ENCODE results near the gene MFAP3. TPM values are rescaled to one million over a fixed set of nuclear protein-coding genes. Genes with fewer than 3 reads are reported as not detected.

MFAP3 gene
- total and polyA plus RNA-seq, 2 donors from 2014 or later: 3.1 to 36.4 TPM

- Histone ChIP-seq H3K9me3 (ENCODE audit: control insufficient read depth in 2 of 3, insufficient read depth in 1 of 3, low read length in 3 of 3) (no peaks in the 10 kb centered on the region), H3K4me1 (ENCODE audit: control insufficient read depth in 2 of 3, insufficient read depth in 2 of 3, low read depth in 1 of 3, low read length in 3 of 3) (peaks cover 0 to 5% (median 4%) of the 10 kb centered on the region in 3 donors), H3K4me3 (ENCODE audit: low read length in 3 of 3) (no peak overlapping the region), H3K36me3 (ENCODE audit: control insufficient read depth in 2 of 3, insufficient read depth in 3 of 3, low read length in 3 of 3) (no peaks in the 10 kb centered on the region), H3K9ac (ENCODE audit: low read length in 3 of 3) (no peak overlapping the region), H3K27ac (ENCODE audit: low read depth in 2 of 2, low read length in 2 of 2) (no peak overlapping the region), H3K27me3 (ENCODE audit: control insufficient read depth, insufficient read depth, low read length) (no peaks in the 10 kb centered on the region)
- intact Hi-C loops (cut with DNase I): no loop called here
- DNase-seq (no peak), FAIRE-seq (no peak)
- no peak for TF ChIP-seq CTCF (IDR thresholded peaks at IDR 0.05; ENCODE audit: borderline replicate concordance, extremely low read depth, insufficient read depth)
Observed at GRCh38 chr5:154034944-154035343, 3.8 kb upstream of the MFAP3 start.

- FAIRE-seq (no peak), DNase-seq (no peak)
- Histone ChIP-seq H3K4me1 (ENCODE audit: control insufficient read depth in 2 of 3, insufficient read depth in 2 of 3, low read depth in 1 of 3, low read length in 3 of 3) (peaks cover 0 to 8% (median 5%) of the 10 kb centered on the region in 3 donors), H3K27me3 (ENCODE audit: control insufficient read depth, insufficient read depth, low read length) (no peaks in the 10 kb centered on the region), H3K9me3 (ENCODE audit: control insufficient read depth in 2 of 3, insufficient read depth in 1 of 3, low read length in 3 of 3) (no peaks in the 10 kb centered on the region), H3K36me3 (ENCODE audit: control insufficient read depth in 2 of 3, insufficient read depth in 3 of 3, low read length in 3 of 3) (no peaks in the 10 kb centered on the region), H3K9ac (ENCODE audit: low read length in 3 of 3) (peak overlapping the region; percentile 93 to 98 (median 96)), H3K27ac (ENCODE audit: low read depth in 2 of 2, low read length in 2 of 2) (peak overlapping the region; percentile 79 to 88), H3K4me3 (ENCODE audit: low read length in 3 of 3) (peak overlapping the region; percentile 97 to 99 (median 98))
- TF ChIP-seq CTCF (IDR thresholded peaks at IDR 0.05; ENCODE audit: borderline replicate concordance, extremely low read depth, insufficient read depth): no peak
- intact Hi-C loops (cut with DNase I): no loop called here
Observed at GRCh38 chr5:154038261-154038706, 483 bp upstream of the MFAP3 start.

- no peaks in the 10 kb centered on the region for H3K27me3 ChIP-seq (ENCODE audit: control insufficient read depth, insufficient read depth, low read length)
- H3K4me3 ChIP-seq (ENCODE audit: low read length in 3 of 3): peak overlapping the region; percentile 97 to 99 (median 98)
- H3K9me3 ChIP-seq (ENCODE audit: control insufficient read depth in 2 of 3, insufficient read depth in 1 of 3, low read length in 3 of 3): no peaks in the 10 kb centered on the region
- H3K27ac ChIP-seq (ENCODE audit: low read depth in 2 of 2, low read length in 2 of 2): no peak overlapping the region
- intact Hi-C loops (cut with DNase I): no loop called here
- H3K9ac ChIP-seq (ENCODE audit: low read length in 3 of 3): peak overlapping the region; percentile 91 to 98 (median 93)
- peaks cover 0 to 8% (median 8%) of the 10 kb centered on the region in 3 donors for H3K4me1 ChIP-seq (ENCODE audit: control insufficient read depth in 2 of 3, insufficient read depth in 2 of 3, low read depth in 1 of 3, low read length in 3 of 3)
- H3K36me3 ChIP-seq (ENCODE audit: control insufficient read depth in 2 of 3, insufficient read depth in 3 of 3, low read length in 3 of 3): no peaks in the 10 kb centered on the region
- no peak for TF ChIP-seq CTCF (IDR thresholded peaks at IDR 0.05; ENCODE audit: borderline replicate concordance, extremely low read depth, insufficient read depth)
- no peak for FAIRE-seq
- DNase-seq: no peak
Observed at GRCh38 chr5:154039458-154039829, 677 bp downstream of the MFAP3 start.

- H3K9ac ChIP-seq (ENCODE audit: low read length in 3 of 3): no peak overlapping the region
- FAIRE-seq (no peak), DNase-seq (no peak)
- TF ChIP-seq CTCF (IDR thresholded peaks at IDR 0.05; ENCODE audit: borderline replicate concordance, extremely low read depth, insufficient read depth): no peak
- no peaks in the 10 kb centered on the region for H3K36me3 ChIP-seq (ENCODE audit: control insufficient read depth in 2 of 3, insufficient read depth in 3 of 3, low read length in 3 of 3)
- no peaks in the 10 kb centered on the region for H3K27me3 ChIP-seq (ENCODE audit: control insufficient read depth, insufficient read depth, low read length)
- H3K4me3 ChIP-seq (ENCODE audit: low read length in 3 of 3): no peak overlapping the region
- H3K9me3 ChIP-seq (ENCODE audit: control insufficient read depth in 2 of 3, insufficient read depth in 1 of 3, low read length in 3 of 3): no peaks in the 10 kb centered on the region
- H3K4me1 ChIP-seq (ENCODE audit: control insufficient read depth in 2 of 3, insufficient read depth in 2 of 3, low read depth in 1 of 3, low read length in 3 of 3): peaks cover 0 to 11% (median 5%) of the 10 kb centered on the region in 3 donors
- no peak overlapping the region for H3K27ac ChIP-seq (ENCODE audit: low read depth in 2 of 2, low read length in 2 of 2)
- intact Hi-C loops (cut with DNase I): no loop called here
Observed at GRCh38 chr5:154042766-154043165, 4.0 kb downstream of the MFAP3 start.
